ENCODE data around the gene NUDT13.
"Not testable (repeated sequence)": the region's sequence is repeated elsewhere in the genome, so short reads cannot be mapped to it uniquely, and the experiment has no call there.

The NUDT13 gene

DNA sequence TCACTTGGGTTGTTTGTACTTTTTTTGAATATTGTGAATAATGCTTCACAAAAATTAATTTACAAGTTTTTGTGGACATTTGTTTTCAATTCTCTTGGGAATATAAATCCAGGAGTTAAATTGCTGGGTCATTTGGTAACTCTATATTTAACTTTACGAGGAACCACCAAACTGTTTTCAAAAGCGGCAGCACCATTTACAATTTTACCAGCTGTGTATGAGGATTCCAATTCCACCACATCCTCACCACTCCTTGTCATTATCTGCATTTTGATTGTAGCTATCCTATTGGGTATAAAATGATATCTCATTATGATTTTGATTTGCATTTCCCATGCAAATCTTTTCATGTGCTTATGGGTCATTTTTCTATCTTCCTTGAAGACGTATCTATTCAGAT, 4.0 kb upstream of the NUDT13 start:
- DNase-seq, result no peak

DNA sequence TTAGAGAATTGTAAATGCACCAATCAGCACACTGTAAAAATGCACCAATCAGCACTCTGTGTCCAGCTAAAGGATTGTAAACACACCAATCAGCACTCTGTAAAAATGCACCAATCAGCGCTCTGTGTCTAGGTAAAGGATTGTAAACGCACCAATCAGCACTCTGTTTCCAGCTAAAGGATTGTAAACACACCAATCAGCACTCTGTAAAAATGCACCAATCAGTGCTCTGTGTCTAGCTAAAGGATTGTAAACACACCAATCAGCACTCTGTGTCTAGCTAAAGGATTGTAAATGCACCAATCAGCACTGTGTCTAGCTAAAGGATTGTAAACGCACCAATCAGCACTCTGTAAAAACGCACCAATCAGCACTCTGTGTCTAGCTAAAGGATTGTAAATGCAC, 1.0 kb upstream of the NUDT13 start:
- DNase-seq, result not testable (repeated sequence)

DNA sequence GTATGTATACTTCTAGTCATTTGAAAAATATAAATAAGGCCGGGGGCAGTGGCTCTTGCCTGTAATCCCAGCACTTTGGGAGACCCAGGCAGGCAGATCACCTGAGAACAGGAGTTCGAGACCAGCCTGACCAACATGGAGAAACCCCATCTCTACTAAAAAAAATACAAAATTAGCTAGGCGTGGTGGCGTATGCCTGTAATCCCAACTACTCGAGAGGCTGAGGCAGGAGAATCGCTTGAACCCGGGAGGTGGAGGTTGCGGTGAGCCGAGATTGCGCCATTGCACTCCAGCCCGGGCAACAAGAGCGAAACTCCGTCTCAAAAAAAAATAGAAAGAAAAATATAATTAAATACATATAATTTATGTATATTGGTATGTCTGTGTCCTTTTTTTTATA, 1.8 kb downstream of the NUDT13 start:
- not testable (repeated sequence) for DNase-seq

DNA sequence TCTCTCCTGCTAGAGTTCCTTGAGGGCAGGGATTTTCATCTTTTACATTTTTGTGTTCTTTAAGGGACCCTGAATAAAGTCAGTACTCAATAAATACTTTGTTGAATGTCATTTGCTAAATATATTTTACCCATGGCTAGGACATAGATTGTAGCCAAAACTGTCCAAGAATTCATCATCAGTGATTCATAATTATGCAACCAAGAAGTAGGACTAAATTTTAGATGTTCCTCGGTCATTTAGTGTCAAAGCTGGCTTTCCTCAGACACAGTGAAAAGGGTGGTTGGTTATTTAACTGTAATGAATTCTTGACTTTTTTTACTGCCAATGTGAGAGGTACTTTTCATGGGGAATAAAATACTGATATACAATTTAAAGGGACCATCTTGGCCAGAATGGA, 3.3 kb downstream of the NUDT13 start:
- no peak for DNase-seq

DNA sequence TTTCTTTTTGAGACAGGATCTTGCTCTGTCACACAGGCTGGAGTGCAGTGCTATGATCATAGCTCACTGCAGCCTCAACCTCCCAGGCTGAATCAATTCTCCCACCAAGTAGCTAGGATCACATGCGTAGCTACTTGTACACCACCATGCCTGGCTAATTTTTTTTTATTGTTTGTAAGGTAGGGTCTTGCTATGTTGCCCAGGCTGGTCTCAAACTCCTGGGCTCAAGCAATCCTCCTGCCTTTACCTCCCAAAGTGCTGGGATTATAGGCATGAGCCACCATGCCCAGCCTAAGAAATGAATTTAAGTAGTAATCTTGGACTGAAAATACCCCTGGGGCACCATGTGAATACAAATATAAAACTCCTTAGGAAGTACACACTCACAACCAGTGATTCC, 5.8 kb downstream of the NUDT13 start:
- no peak for DNase-seq

DNA sequence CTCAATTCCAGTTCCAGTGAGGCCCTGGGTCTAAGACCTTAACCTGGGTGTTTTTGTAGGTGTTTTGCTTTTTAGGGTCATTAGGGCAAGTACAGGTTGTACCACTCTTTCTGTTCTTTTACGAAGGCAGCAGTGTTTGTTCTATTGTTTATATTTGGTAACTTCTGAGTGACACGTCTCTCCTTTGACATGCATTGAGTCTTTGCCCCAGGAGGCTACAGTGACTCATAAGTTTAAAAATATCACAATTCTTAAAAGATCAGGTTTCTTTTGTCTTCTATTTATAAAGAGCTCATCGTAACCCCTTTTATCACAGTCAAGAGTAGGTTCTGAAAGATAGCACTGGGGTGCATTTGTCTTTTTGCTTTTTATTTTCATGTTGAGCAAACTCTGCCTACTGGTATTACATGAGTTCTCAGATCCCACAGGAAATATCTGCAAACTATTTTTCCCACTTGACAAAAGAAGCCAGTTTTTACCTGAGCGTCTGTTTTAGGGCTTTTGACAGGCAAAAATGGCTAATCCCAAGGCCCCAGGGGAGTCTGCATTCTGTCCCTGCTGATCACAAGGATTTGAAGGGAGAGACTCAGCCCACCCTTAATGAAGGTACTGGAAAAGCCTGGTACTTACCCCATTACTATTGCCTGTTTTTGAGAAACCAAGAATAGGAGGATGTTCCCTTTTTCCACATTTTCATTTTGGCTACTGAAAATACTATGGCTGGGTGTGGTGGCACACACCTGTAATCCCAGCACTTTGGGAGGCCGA, 7.9 kb downstream of the NUDT13 start:
- DNase-seq, result no peak

DNA sequence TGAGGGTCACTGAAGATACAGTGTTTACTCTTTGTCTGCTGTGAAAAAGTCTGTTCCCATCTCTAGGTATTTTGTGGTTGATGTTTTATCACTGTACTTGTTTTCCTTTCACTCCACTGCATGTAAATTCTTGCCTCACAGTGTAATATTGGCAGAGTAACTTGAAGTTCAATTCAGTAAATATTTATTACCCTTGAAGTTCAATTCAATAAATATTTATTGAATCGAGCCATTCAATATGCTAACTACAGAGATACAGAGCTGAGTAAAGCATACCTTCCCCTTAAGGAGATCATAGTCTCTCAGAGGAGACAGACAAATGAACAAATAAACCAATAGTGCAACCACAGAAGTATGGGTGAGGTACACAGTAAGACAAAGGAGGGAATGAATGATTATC, 9.2 kb downstream of the NUDT13 start:
- no peak for DNase-seq

DNA sequence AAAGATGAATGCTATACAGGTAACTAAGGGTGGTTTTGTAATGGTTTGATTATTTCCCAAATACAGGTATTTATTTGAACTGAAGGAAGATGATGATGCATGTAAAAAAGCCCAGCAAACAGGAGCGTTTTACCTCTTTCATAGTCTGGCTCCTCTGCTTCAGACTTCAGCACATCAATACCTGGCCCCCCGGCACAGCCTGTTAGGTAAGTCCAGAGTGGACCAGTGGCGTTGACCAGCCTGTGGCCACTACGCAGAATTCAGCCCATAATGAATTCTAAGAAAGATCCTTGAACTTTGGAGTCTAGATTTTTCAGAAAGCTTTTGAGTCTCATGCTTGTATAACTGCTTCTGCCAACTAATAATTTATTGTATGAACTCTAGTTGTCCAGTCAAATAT, 9.7 kb downstream of the NUDT13 start:
- no peak for DNase-seq

DNA sequence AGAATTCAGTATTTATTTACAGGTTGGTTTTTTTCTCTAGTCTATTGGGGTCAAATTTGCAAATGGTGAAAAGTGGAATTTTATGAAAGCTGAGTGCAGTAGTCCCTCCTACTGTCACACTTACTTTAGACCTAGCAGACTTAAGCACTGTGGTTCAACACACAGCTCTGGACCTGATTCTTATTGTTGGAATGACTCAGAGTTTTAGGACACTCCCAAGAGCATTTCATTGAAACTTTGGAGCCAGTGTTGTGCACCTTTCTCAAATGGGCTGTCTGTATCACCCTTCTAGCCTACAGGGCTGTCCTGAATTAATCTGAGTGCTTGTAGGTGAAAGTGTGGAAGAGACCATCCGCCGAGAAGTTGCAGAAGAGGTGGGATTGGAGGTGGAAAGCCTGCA, 16.1 kb downstream of the NUDT13 start:
- no peak for DNase-seq

DNA sequence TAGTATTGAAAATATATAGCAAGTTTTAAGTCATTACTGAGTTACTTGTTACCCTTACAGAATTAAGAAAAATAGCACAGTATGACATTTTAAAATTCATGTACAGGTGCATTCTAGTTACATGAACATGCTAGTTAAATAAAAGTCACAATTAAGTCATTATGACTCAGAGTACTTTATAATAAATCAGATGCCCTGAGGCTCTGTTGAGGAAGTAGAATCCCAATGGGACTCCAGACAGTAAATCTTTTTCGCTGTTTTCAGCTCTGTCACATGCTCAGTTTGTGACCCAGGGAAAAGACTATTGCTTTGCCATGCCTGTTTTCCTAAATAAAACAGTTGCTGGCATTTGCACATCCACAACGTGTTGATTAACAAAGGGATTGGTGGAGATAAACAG, 21.0 kb downstream of the NUDT13 start:
- no peak for DNase-seq

DNA sequence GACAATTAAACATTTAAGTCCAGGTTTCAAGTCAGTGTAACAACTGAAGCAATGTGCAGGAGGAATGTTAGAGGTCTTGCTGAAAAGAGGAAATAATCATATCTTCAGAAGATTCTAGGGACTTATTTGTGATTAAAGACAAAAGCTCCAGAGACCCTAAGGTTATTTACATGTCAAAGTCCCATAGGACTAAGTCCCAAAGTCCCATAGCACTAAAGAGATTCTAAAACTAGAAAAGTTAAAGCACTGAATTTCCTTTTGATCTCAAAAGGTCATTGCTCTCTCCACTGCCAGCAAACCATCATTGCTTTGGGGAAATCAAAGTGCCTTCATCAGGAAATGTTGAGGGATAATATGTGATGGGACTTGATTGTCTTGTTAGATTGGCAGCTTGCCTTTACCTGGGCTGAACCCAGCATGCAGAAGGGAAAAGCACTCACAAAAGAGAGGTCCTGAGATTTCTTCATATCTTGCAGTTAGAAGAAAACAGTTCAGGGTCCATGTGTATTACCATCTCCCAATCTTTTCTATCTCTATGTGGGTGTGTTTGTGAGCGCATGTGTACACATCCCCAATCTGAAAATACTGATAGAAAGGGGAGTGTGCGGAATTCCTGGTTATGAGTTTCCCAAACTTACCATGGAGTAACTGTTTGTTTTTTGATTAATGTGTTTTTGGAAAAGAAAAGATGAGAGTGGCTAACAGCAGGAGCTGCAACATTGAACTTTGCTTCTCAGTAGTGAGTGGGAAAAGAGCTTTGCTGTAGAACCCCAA, 21.8 kb downstream of the NUDT13 start:
- DNase-seq, result no peak

DNA sequence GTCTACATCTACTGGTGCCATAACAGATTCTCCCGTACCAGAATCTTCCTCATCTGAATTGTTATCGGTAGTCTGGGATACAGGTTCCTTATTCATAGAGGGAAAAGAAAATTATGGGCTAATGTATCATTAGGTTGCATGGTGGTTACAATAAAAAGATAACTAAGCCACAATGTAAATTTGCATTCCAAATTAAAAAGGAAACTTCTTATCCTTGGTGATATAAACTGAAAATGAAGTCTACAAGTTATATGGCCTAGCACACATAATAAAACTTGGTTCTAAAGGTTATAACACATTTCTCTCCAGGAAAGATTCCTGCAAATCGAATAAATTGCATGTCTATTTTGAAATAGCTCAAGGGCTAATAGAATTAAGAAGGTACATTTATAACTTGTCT, 24.5 kb downstream of the NUDT13 start:
- DNase-seq, result no peak

DNA sequence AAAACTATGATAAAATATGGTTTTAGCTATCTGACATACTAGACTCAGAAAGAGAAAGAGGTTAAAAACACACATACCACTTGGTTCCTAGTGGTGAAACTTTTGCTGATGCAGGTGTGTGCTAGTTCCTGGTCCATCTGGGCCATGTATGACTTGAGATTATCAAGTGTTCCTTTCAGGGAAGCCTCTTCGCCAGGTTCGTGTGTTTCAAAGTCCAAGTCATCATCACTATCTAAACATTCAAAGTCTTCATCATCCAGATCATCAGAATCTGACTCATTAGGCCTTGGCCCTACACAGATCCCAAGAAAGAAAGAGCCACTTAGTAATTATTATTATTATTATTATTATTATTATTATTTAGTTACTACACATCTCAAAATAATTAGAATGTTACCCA, 26.4 kb downstream of the NUDT13 start:
- DNase-seq, result no peak

DNA sequence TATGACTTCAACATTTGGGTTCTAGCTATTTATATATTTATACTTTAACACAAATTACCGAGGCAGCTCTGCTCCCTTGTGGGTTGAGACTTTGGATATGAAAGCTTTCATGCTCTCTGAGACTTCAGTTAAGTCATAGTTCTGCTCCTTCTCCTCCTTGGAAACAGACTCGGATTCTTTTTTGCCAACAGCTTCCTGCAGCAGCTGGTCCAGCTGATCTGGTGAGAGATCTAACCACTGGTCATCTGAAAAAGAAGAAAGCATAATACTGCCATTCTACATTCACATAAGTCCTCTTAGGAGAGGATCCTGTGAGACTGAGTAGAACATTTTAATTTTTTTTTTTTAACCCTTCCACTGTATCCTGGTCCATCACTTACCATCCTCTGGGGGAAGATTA, 29.0 kb downstream of the NUDT13 start:
- no peak for DNase-seq

DNA sequence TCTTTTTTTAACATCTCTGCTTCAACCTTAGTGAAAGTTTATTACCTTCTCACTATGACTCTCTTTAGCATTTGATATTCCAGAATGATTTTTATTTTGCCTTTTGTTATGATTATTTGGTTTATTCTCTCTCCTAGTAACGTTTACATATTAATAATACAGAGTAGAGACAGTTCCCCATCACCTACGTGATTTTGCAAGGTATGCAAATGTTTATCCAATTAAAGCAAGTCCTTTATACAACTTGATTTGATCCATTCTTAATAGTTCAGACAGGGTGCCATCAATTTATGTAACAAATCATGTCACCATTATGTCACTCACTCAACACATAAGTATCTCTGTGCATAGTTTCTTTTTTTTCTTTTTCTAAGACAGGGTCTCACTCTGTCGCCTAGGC, 31.3 kb downstream of the NUDT13 start:
- no peak for DNase-seq

DNA sequence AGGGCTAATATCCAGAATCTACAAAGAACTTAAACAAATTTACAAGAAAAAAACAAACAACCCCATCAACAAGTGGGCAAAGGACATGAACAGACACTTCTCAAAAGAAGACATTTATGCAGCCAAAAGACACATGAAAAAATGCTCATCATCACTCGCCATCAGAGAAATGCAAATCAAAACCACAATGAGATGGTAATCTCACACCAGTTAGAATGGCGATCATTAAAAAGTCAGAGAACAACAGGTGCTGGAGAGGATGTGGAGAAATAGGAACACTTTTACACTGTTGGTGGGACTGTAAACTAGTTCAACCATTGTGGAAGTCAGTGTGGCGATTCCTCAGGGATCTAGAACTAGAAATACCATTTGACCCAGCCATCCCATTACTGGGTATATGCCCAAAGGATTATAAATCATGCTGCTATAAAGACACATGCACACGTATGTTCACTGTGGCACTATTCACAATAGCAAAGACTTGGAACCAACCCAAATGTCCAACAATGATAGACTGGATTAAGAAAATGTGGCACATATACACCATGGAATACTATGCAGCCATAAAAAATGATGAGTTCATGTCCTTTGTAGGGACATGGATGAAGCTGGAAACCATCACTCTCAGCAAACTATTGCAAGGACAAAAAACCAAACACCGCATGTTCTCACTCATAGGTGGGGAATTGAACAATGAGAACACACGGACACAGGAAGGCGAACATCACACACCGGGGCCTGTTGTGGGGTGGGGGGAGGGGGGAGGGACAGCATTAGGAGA, 40.6 kb downstream of the NUDT13 start:
- DNase-seq, result not testable (repeated sequence)

DNA sequence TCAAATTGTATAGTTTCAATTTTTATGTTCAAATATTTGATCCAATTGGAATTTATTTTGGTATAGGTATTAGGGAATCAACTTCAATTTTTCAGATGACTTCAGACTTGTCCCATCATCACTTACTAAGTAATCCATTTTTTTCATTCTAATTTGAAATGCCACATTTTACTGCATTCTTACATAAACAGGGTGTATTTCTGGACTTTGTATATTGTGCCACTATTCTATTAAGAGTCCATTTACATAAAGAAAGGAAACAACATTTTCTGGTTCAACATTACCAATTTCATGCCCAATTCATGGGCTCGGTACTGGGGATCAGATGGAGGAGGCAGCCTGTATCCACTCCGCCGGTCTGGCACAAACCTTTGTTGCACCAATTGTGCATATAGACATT, 41.8 kb downstream of the NUDT13 start:
- no peak for DNase-seq

DNA sequence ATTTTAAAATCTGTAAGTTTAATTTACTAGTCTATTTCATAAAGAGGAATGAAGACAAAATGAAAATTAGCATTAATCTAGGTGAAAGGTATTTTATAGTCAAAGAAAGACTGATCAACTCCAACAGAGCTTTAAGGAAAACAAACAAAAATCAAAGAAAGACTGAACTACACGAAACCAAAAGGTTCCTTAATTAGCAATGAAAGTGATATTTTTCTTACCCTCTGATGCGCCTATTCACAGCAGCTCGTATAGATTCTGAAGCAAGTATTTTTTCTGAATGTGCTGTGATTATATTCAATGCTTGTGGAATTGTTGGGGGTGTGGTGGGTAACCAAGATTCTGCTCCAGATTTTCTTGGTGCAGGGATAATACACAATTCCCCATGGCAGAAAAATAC, 45.8 kb downstream of the NUDT13 start:
- no peak for DNase-seq

DNA sequence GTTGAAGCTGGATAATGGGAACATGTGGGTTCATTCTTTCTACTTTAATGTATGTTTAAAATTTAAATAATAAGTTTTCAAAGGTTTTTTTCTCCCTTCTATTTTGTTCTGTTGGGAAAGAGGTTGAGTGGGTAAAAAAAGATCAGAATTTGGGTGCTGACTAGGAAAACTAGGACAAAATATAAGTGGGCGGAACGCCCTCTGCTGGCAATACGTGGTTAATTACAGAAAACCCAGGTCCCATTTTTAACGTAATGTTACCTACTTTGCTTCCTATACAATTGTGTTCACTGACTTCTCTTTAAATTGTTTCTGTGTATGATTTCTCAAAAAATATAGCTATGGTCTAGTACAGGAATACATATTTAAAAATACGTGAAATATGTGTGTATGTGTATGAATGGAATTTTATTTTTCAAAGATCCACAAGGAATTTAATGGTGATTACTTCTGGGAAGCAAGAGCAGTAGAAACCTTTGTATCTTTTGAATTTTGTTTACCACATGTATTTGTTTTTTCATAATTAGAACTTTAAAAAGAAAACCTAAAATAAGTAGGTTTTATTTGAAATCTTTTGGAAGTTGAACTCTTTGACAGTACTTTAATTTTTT, 48.9 kb downstream of the NUDT13 start:
- no peak for DNase-seq

DNA sequence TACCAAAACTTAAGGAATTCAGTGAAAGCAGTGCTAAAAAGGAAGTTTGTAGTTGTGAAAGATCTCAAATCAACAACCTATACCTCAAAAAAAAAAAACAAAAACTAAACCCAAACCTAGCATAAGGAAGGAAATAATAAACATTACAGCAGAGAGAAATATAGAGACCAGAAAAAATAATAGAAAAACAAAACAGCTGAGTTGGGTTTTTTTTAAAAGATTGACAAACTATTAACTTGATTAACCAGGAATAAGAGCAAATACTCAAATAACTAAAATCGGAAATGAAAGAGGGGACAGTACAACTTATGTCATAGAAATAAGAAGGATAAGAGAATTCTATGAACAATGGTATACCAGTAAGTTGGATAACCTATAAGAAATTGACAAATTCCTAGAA, 50.8 kb downstream of the NUDT13 start:
- DNase-seq, result no peak

DNA sequence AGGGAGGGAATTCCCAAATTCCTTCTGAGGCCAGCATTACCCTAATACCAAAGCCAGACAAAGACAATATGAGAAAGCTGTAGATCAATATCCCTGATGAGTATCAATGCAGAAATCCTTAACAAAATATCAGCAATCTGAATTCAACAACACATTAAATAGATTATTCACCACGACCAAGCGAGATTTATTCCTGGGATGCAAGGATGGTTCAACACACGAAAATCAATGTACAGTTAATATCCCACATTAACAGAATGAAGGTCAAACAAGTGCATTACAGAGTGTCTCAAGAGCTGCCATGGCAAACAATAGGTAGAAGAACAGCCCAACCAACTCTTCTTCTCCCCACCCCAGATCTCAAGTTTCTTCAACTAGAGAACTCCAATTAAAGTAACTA, 51.4 kb downstream of the NUDT13 start:
- DNase-seq, result no peak

DNA sequence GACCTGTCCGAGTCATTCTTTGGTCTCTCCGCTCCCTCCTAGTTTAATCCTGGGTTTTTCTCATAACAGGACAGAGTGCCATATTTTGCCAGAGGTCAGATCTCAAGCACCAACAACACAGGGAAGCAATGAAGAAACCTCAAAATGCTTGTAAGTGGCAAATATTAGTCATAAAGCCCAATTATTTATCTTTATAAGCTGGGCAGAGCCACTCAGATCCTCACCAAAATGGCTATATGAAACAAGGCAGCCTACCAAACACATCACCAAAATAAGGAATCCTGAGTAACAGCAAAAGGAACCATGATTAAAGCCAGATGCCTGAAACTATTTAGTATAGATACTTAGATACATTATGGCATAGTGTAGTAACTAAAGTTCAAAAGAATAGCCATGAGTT, 52.8 kb downstream of the NUDT13 start:
- DNase-seq, result no peak

DNA sequence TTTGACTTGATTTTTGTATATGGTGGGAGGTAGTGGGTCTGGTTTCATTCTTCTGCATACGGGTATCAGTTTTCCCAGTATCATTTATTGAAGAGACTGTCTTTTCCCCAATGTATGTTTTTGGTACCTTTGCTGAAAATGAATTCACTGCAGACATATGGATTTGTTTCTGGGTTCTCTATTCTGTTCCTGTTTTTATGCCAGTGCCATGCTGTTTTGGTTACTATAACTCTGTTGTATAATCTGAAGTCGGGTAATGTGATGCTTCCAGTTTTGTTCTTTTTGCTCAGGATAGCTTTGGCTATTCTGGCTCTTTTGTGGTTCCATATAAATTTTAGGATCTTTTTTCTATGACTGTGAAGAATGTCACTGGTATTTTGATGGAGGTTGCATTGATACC, 56.7 kb downstream of the NUDT13 start:
- DNase-seq, result no peak

DNA sequence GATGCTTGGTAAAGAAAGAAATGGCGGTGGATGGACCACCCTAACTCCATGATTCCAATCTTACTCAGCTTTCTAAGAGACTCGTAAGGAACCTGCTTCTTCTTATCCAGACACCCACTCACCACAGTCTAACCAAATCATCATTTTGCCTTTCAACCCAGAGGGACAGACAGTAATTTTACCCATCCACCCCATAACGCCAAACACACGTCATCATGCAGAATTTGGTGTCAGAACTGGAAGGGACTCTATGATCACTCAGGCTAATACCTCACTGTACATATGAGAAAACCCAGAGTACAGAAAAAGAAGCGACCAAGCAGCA, 57.2 kb downstream of the NUDT13 start:
- no peak for DNase-seq

All from DMS79 (cell line).